BE2C (cell line): ENCODE measurements around the gene PRR23C.
"Not testable (repeated sequence)": the region's sequence is repeated elsewhere in the genome, so short reads cannot be mapped to it uniquely, and the experiment has no call there.

Source experiments
- DNase-seq: peaks from one replicate; pipeline ENCODE4 v3.0.0-alpha.2; 2020
- H3K27me3 ChIP-seq: fragments of 250-450 bp; sonication (Bioruptor Pico); 2 replicates; pipeline ENCODE4 v1.5.1; 2020; ENCODE audit warnings: mild to moderate bottlenecking
- H3K36me3 ChIP-seq: fragments of 250-450 bp; sonication (Bioruptor Pico); 2 replicates; pipeline ENCODE4 v1.5.1; 2020; ENCODE audit warnings: mild to moderate bottlenecking
- H3K4me1 ChIP-seq: fragments of 250-450 bp; sonication (Bioruptor Pico); 2 replicates; pipeline ENCODE4 v1.5.1; 2020
- H3K4me3 ChIP-seq: 2 replicates; pipeline ENCODE4 v1.5.1; 2011; ENCODE audit warnings: low read depth, low read length
- H3K9me3 ChIP-seq: fragments of 250-450 bp; sonication (Bioruptor Pico); 2 replicates; pipeline ENCODE4 v1.5.1; 2020
- TF ChIP-seq, protein P1 (sequence below): IDR thresholded peaks from 2 replicates; pipeline ENCODE4 v1.5.1; 2012; ENCODE audit warnings: mild to moderate bottlenecking, low read depth, low read length

The PRR23C gene

GRCh38 chr3:139032326-139033002 is 12.2 kb downstream of the PRR23C start:
- TF ChIP-seq, protein P1, sequence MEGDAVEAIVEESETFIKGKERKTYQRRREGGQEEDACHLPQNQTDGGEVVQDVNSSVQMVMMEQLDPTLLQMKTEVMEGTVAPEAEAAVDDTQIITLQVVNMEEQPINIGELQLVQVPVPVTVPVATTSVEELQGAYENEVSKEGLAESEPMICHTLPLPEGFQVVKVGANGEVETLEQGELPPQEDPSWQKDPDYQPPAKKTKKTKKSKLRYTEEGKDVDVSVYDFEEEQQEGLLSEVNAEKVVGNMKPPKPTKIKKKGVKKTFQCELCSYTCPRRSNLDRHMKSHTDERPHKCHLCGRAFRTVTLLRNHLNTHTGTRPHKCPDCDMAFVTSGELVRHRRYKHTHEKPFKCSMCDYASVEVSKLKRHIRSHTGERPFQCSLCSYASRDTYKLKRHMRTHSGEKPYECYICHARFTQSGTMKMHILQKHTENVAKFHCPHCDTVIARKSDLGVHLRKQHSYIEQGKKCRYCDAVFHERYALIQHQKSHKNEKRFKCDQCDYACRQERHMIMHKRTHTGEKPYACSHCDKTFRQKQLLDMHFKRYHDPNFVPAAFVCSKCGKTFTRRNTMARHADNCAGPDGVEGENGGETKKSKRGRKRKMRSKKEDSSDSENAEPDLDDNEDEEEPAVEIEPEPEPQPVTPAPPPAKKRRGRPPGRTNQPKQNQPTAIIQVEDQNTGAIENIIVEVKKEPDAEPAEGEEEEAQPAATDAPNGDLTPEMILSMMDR: no peak
- no peaks in the 10 kb centered on the region for H3K36me3 ChIP-seq
- no peak for DNase-seq
- H3K4me3 ChIP-seq: no peak overlapping the region
- no peaks in the 10 kb centered on the region for H3K4me1 ChIP-seq
- no peaks in the 10 kb centered on the region for H3K27me3 ChIP-seq
- H3K9me3 ChIP-seq: no peaks in the 10 kb centered on the region

DNA sequence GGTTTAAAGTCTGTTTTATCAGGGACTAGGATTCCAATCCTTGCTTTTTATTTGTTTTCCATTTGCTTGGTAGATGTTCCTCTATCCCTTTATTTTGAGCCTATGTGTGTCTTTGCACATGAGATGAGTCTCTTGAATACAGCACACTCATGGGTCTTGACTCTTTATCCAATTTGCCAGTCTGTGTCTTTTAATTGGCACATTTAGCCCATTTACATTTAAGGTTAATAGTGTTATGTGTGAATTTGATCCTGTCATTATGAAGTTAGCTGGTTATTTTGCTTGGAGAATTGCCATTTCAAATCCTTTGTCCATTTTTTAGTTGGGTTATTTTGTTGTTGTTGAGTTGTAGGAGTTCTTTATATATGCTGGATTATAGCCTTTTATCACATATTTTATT is 14.1 kb downstream of the PRR23C start:
- H3K9me3 ChIP-seq, H3K27me3 ChIP-seq, H3K4me1 ChIP-seq, DNase-seq, H3K4me3 ChIP-seq, H3K36me3 ChIP-seq: not testable (repeated sequence)

- no peak for DNase-seq
- Histone ChIP-seq H3K4me3 (no peak overlapping the region), H3K27me3 (no peaks in the 10 kb centered on the region), H3K4me1 (no peaks in the 10 kb centered on the region), H3K9me3 (no peaks in the 10 kb centered on the region), H3K36me3 (no peaks in the 10 kb centered on the region)
- TF ChIP-seq, protein P1: no peak
Measured at GRCh38 chr3:139024968-139025367, 19.7 kb downstream of the PRR23C start.

DNA sequence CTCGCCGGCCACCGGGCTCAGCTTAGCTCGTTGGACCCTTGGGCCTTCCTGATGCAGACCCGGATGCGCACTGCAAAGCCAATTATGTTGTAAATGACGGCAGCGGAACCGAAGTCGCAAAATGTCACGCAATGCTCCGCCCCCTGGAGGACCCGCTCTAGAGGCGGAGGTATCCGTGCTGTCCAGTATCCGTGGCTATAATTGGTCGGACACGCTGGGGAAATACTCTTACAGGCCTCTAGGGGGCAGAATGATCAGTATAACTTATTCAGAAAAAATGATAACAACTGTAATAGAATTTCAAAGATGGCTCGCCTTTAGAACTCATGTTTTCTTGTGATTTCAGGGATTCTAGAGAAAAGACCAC is 23.8 kb downstream of the PRR23C start, which contains the start of gene PRR23B:
Gene PRR23B (minus strand): TSS at position 59 of the 367 bp plus-strand sequence. CDS start 265 bp downstream, outside the sequence.
- Histone ChIP-seq H3K9me3 (no peaks in the 10 kb centered on the region), H3K36me3 (no peaks in the 10 kb centered on the region), H3K27me3 (no peaks in the 10 kb centered on the region), H3K4me1 (no peaks in the 10 kb centered on the region), H3K4me3 (no peak within 1 kb of the TSS)
- TF ChIP-seq, protein P1: peak; percentile 41
- DNase-seq: no peak

DNA sequence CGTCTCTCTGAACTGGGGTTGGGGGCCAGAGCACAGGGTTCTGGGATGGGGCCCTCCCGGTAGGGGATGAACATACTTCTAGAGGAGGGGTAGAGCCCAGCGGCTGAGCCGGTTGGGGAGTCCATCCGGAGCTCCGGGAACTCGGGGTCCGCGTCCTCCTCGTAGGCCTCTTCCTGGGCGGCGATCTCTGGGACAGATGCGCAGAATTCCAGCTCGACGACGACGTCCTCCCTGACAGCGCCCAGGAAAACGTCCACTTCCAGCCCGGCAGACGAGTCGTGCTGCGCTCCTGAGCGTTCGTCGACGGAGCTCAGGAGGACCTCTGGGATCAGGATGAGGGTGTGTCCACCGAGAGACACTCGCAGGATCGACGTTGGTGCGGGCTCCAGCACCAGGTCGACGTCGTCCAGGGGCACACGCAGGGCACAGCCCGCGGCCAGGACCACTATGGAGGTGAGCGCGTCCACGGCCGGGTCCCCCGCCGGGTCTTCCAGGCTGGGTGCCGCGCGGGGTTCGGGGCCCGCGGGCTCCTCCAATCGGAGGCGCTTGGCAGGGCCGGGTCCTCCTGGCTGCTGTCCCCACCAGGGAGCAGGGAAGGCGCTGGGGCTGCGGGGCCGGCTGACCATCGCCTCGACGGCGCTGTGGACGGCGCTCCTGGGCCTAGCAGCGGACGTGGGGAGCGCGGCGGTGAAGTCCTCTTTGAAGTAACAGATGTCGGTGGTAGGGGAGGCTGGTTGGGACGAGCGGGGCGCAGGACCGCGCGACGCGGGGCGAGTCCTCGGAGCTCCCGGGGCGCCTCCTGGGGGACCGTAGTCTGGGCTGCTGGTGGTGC is 24.4 kb downstream of the PRR23C start:
- DNase-seq: peak; percentile 6
- no peaks in the 10 kb centered on the region for H3K36me3 ChIP-seq
- no peaks in the 10 kb centered on the region for H3K9me3 ChIP-seq
- no peaks in the 10 kb centered on the region for H3K4me1 ChIP-seq
- TF ChIP-seq, protein P1: no peak
- H3K27me3 ChIP-seq: no peaks in the 10 kb centered on the region
- H3K4me3 ChIP-seq: no peak overlapping the region

GRCh38 chr3:139016430-139017048 is 28.2 kb downstream of the PRR23C start:
- no peak for DNase-seq
- Histone ChIP-seq H3K9me3 (no peaks in the 10 kb centered on the region), H3K36me3 (no peaks in the 10 kb centered on the region), H3K4me1 (no peaks in the 10 kb centered on the region), H3K4me3 (no peak overlapping the region), H3K27me3 (no peaks in the 10 kb centered on the region)
- TF ChIP-seq, protein P1: no peak
